Measurements from ENCODE around the gene PER1. TPM values are rescaled to one million over a fixed set of nuclear protein-coding genes. Genes with fewer than 3 reads are reported as not detected.

Gene PER1
- total and polyA plus RNA-seq, 2 of the 13 experiments (the other 11 are each of a cell fraction or from before 2014, with no cell fraction given): 2.6 to 3.6 TPM

DNA sequence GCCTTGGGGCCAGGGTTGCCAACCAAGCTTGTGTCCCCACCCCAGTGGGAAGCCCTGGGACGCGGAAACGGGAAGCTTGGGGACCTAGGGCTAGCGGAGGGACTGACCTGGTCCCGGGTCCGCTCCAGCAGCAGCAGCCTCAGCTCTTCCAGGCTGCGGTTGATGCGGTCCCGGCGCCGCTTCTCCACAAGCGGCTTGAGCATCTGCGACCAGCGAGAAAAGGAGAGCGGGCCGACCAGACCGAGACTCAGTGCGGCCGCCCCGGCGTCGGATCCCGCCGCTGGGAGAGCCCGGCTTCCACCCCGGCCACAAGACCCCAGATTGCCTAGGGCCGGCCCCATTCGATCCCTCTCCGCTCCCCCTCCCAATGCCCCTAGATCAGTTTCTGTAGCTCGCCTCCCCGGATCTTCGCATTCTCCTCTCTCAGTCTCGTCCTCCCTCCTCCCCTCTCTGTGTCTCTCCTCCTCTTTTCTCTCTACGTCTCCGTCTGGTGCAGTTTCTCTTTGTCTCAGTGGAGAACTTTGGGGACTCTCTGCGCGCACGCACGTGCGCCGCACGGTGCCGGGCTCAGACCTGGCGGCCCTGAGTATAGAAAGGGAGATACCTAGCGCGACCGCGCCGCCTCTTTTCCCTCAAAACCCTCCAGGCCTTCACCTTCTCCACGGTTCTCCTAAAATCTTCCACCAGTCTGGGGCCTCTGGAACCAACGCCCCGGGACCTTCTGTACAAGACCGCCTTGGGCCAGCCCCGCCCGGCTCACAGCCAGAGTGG, 29.1 kb downstream of the PER1 start (continued):
- TF ChIP-seq, protein P1, sequence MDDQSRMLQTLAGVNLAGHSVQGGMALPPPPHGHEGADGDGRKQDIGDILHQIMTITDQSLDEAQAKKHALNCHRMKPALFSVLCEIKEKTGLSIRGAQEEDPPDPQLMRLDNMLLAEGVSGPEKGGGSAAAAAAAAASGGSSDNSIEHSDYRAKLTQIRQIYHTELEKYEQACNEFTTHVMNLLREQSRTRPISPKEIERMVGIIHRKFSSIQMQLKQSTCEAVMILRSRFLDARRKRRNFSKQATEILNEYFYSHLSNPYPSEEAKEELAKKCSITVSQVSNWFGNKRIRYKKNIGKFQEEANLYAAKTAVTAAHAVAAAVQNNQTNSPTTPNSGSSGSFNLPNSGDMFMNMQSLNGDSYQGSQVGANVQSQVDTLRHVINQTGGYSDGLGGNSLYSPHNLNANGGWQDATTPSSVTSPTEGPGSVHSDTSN (CRISPR knock-in tag; IDR thresholded peaks at IDR 0.05; ENCODE audit: borderline replicate concordance): no peak
- TF ChIP-seq NFYB (CRISPR knock-in tag; IDR thresholded peaks at IDR 0.05) (no peak), ZNF329 (CRISPR knock-in tag; IDR thresholded peaks at IDR 0.05; ENCODE audit: low read depth) (no peak), NKX3-1 (CRISPR knock-in tag; IDR thresholded peaks at IDR 0.05) (no peak), SOX6 (IDR thresholded peaks at IDR 0.05) (no peak), SOX6 (CRISPR knock-in tag; IDR thresholded peaks at IDR 0.05) (no peak), ZNF556 (CRISPR knock-in tag; IDR thresholded peaks at IDR 0.05; ENCODE audit: borderline replicate concordance) (no peak), ZNF766 (CRISPR knock-in tag; IDR thresholded peaks at IDR 0.05; ENCODE audit: borderline replicate concordance) (no peak), HMGA1 (CRISPR knock-in tag; conservative IDR thresholded peaks at IDR 0.05) (no peak), HMG20B (CRISPR knock-in tag; conservative IDR thresholded peaks at IDR 0.05) (no peak), ZNF382 (CRISPR knock-in tag; IDR thresholded peaks at IDR 0.05; ENCODE audit: borderline replicate concordance) (no peak), BHLHE40 (IDR thresholded peaks at IDR 0.05; ENCODE audit: low read length) (peak; percentile 41; the same call in 1 of the 2 replicates), SRSF1 (optimal IDR thresholded peaks at IDR 0.05; ENCODE audit: low read depth, low read length) (no peak)
- TF ChIP-seq, protein P2, sequence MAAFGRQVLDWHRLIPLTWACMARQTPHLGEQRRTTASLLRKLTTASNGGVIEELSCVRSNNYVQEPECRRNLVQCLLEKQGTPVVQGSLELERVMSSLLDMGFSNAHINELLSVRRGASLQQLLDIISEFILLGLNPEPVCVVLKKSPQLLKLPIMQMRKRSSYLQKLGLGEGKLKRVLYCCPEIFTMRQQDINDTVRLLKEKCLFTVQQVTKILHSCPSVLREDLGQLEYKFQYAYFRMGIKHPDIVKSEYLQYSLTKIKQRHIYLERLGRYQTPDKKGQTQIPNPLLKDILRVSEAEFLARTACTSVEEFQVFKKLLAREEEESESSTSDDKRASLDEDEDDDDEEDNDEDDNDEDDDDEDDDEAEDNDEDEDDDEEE (CRISPR knock-in tag; IDR thresholded peaks at IDR 0.05): no peak
- TF ChIP-seq, protein P3, sequence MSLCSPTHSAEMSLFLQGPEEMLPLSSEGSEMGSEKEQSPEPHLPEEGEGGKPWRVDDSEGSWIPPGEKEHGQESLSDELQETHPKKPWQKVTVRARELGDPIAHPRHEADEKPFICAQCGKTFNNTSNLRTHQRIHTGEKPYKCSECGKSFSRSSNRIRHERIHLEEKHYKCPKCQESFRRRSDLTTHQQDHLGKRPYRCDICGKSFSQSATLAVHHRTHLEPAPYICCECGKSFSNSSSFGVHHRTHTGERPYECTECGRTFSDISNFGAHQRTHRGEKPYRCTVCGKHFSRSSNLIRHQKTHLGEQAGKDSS (CRISPR knock-in tag; IDR thresholded peaks at IDR 0.05; ENCODE audit: borderline replicate concordance, low read depth): no peak
- TF ChIP-seq, protein P4, sequence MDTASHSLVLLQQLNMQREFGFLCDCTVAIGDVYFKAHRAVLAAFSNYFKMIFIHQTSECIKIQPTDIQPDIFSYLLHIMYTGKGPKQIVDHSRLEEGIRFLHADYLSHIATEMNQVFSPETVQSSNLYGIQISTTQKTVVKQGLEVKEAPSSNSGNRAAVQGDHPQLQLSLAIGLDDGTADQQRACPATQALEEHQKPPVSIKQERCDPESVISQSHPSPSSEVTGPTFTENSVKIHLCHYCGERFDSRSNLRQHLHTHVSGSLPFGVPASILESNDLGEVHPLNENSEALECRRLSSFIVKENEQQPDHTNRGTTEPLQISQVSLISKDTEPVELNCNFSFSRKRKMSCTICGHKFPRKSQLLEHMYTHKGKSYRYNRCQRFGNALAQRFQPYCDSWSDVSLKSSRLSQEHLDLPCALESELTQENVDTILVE (CRISPR knock-in tag; IDR thresholded peaks at IDR 0.05): no peak
- TF ChIP-seq, protein P5, sequence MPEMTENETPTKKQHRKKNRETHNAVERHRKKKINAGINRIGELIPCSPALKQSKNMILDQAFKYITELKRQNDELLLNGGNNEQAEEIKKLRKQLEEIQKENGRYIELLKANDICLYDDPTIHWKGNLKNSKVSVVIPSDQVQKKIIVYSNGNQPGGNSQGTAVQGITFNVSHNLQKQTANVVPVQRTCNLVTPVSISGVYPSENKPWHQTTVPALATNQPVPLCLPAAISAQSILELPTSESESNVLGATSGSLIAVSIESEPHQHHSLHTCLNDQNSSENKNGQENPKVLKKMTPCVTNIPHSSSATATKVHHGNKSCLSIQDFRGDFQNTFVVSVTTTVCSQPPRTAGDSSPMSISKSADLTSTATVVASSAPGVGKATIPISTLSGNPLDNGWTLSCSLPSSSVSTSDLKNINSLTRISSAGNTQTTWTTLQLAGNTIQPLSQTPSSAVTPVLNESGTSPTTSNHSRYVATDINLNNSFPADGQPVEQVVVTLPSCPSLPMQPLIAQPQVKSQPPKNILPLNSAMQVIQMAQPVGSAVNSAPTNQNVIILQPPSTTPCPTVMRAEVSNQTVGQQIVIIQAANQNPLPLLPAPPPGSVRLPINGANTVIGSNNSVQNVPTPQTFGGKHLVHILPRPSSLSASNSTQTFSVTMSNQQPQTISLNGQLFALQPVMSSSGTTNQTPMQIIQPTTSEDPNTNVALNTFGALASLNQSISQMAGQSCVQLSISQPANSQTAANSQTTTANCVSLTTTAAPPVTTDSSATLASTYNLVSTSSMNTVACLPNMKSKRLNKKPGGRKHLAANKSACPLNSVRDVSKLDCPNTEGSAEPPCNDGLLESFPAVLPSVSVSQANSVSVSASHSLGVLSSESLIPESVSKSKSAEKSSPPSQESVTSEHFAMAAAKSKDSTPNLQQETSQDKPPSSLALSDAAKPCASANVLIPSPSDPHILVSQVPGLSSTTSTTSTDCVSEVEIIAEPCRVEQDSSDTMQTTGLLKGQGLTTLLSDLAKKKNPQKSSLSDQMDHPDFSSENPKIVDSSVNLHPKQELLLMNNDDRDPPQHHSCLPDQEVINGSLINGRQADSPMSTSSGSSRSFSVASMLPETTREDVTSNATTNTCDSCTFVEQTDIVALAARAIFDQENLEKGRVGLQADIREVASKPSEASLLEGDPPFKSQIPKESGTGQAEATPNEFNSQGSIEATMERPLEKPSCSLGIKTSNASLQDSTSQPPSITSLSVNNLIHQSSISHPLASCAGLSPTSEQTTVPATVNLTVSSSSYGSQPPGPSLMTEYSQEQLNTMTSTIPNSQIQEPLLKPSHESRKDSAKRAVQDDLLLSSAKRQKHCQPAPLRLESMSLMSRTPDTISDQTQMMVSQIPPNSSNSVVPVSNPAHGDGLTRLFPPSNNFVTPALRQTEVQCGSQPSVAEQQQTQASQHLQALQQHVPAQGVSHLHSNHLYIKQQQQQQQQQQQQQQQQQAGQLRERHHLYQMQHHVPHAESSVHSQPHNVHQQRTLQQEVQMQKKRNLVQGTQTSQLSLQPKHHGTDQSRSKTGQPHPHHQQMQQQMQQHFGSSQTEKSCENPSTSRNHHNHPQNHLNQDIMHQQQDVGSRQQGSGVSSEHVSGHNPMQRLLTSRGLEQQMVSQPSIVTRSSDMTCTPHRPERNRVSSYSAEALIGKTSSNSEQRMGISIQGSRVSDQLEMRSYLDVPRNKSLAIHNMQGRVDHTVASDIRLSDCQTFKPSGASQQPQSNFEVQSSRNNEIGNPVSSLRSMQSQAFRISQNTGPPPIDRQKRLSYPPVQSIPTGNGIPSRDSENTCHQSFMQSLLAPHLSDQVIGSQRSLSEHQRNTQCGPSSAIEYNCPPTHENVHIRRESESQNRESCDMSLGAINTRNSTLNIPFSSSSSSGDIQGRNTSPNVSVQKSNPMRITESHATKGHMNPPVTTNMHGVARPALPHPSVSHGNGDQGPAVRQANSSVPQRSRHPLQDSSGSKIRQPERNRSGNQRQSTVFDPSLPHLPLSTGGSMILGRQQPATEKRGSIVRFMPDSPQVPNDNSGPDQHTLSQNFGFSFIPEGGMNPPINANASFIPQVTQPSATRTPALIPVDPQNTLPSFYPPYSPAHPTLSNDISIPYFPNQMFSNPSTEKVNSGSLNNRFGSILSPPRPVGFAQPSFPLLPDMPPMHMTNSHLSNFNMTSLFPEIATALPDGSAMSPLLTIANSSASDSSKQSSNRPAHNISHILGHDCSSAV (CRISPR knock-in tag; IDR thresholded peaks at IDR 0.05; ENCODE audit: borderline replicate concordance): no peak

All from HepG2 (cell line).